ENCODE data around the gene CROCC2. TPM values are rescaled to one million over a fixed set of nuclear protein-coding genes. Genes with fewer than 3 reads are reported as not detected.
A peak's percentile ranks its signal among the peaks of the same experiment; 100 is the strongest.

Gene CROCC2
- total and polyA plus RNA-seq, 2 of the 13 experiments (the other 11 are each of a cell fraction or from before 2014, with no cell fraction given), result not detected

DNA sequence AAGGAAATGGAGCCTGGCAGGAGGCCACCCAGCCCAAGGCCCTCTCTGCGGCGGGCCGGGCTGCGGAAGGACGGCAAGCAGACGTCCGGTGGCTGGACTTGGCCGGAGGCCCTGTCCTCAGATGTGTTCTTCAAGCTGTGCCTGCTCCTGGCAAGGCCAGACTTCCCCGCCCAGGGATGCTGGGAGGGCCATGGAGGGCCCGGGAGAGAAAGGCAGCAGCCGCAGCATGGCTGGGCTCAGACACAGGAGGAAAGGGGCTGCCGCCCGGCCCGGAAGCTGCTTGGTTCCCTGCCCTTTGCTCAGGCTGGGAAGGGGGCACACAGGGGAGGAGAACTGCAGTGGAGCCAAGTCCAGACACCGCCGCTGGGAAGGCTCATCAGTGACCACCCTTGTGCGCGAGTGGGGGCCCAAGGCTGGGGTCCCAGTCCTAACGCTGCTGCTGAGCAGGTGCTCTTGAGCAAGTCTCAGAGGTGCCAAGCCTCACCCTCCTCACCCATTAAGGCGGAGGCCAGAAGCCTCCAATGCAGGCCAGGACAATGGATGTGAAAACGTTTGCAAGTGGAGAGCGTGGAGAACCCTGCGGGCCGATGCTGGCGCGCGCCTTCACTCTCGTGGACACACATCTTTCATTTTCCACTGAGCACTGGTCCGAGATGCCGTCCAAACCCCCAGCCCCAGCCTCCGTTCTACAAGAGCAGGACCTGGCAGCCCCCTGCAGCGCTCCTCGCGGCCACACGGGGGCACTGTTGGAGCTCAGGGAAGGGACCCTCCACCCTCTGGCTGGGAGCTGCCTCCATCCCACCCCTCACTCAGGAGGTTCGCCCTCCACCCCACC lies 7.9 kb downstream of the CROCC2 start (continued):
- TF ChIP-seq, protein P1, sequence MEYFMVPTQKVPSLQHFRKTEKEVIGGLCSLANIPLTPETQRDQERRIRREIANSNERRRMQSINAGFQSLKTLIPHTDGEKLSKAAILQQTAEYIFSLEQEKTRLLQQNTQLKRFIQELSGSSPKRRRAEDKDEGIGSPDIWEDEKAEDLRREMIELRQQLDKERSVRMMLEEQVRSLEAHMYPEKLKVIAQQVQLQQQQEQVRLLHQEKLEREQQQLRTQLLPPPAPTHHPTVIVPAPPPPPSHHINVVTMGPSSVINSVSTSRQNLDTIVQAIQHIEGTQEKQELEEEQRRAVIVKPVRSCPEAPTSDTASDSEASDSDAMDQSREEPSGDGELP (IDR thresholded peaks at IDR 0.05; ENCODE audit: borderline replicate concordance, low read depth), result no peak
- TF ChIP-seq, protein P2, sequence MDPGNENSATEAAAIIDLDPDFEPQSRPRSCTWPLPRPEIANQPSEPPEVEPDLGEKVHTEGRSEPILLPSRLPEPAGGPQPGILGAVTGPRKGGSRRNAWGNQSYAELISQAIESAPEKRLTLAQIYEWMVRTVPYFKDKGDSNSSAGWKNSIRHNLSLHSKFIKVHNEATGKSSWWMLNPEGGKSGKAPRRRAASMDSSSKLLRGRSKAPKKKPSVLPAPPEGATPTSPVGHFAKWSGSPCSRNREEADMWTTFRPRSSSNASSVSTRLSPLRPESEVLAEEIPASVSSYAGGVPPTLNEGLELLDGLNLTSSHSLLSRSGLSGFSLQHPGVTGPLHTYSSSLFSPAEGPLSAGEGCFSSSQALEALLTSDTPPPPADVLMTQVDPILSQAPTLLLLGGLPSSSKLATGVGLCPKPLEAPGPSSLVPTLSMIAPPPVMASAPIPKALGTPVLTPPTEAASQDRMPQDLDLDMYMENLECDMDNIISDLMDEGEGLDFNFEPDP (CRISPR knock-in tag; conservative IDR thresholded peaks at IDR 0.05), result 0 out of 2 replicates have a peak, but pooled peaks have one; percentile 88
- TF ChIP-seq ZNF546 (CRISPR knock-in tag; conservative IDR thresholded peaks at IDR 0.05) (peak; percentile 10; the same call in 1 of the 2 replicates), PRMT3 (CRISPR knock-in tag; IDR thresholded peaks at IDR 0.05; ENCODE audit: borderline replicate concordance, low read depth) (no peak), YEATS4 (CRISPR knock-in tag; IDR thresholded peaks at IDR 0.05; ENCODE audit: borderline replicate concordance) (no peak; the same call in 1 of the 2 replicates), ZNF441 (CRISPR knock-in tag; IDR thresholded peaks at IDR 0.05; ENCODE audit: borderline replicate concordance) (no peak), FOXA3 (CRISPR knock-in tag; IDR thresholded peaks at IDR 0.05) (no peak), REST (IDR thresholded peaks at IDR 0.05; ENCODE audit: borderline replicate concordance in 1 of 2, low read depth in 1 of 2, low read length in 2 of 2) (no peak), NFKBIZ (CRISPR knock-in tag; IDR thresholded peaks at IDR 0.05) (no peak), FOXK1 (CRISPR knock-in tag; IDR thresholded peaks at IDR 0.05; ENCODE audit: borderline replicate concordance, low read depth) (0 out of 2 replicates have a peak, but pooled peaks have one; percentile 44), HDAC6 (IDR thresholded peaks at IDR 0.05; ENCODE audit: low read depth, low read length) (no peak)
- TF ChIP-seq, protein P3, sequence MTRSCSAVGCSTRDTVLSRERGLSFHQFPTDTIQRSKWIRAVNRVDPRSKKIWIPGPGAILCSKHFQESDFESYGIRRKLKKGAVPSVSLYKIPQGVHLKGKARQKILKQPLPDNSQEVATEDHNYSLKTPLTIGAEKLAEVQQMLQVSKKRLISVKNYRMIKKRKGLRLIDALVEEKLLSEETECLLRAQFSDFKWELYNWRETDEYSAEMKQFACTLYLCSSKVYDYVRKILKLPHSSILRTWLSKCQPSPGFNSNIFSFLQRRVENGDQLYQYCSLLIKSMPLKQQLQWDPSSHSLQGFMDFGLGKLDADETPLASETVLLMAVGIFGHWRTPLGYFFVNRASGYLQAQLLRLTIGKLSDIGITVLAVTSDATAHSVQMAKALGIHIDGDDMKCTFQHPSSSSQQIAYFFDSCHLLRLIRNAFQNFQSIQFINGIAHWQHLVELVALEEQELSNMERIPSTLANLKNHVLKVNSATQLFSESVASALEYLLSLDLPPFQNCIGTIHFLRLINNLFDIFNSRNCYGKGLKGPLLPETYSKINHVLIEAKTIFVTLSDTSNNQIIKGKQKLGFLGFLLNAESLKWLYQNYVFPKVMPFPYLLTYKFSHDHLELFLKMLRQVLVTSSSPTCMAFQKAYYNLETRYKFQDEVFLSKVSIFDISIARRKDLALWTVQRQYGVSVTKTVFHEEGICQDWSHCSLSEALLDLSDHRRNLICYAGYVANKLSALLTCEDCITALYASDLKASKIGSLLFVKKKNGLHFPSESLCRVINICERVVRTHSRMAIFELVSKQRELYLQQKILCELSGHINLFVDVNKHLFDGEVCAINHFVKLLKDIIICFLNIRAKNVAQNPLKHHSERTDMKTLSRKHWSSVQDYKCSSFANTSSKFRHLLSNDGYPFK (CRISPR knock-in tag; IDR thresholded peaks at IDR 0.05; ENCODE audit: borderline replicate concordance), result no peak; the same call in 1 of the 2 replicates
- TF ChIP-seq, protein P4, sequence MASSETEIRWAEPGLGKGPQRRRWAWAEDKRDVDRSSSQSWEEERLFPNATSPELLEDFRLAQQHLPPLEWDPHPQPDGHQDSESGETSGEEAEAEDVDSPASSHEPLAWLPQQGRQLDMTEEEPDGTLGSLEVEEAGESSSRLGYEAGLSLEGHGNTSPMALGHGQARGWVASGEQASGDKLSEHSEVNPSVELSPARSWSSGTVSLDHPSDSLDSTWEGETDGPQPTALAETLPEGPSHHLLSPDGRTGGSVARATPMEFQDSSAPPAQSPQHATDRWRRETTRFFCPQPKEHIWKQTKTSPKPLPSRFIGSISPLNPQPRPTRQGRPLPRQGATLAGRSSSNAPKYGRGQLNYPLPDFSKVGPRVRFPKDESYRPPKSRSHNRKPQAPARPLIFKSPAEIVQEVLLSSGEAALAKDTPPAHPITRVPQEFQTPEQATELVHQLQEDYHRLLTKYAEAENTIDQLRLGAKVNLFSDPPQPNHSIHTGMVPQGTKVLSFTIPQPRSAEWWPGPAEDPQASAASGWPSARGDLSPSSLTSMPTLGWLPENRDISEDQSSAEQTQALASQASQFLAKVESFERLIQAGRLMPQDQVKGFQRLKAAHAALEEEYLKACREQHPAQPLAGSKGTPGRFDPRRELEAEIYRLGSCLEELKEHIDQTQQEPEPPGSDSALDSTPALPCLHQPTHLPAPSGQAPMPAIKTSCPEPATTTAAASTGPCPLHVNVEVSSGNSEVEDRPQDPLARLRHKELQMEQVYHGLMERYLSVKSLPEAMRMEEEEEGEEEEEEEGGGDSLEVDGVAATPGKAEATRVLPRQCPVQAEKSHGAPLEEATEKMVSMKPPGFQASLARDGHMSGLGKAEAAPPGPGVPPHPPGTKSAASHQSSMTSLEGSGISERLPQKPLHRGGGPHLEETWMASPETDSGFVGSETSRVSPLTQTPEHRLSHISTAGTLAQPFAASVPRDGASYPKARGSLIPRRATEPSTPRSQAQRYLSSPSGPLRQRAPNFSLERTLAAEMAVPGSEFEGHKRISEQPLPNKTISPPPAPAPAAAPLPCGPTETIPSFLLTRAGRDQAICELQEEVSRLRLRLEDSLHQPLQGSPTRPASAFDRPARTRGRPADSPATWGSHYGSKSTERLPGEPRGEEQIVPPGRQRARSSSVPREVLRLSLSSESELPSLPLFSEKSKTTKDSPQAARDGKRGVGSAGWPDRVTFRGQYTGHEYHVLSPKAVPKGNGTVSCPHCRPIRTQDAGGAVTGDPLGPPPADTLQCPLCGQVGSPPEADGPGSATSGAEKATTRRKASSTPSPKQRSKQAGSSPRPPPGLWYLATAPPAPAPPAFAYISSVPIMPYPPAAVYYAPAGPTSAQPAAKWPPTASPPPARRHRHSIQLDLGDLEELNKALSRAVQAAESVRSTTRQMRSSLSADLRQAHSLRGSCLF (CRISPR knock-in tag; IDR thresholded peaks at IDR 0.05; ENCODE audit: borderline replicate concordance), result no peak

Measured in HepG2 (cell line).